Upper lobe of left lung (tissue), 6 donors: ENCODE measurements around the gene TMEFF1. TPM values are rescaled to one million over a fixed set of nuclear protein-coding genes. Genes with fewer than 3 reads are reported as not detected.

Source experiments
- ATAC-seq, 2 donors: fragments of 200-7000 bp; cut with Tn5 transposase; one replicate each; pipeline ENCODE4 v1.9.1; 2022; ENCODE audit warnings: mild to moderate bottlenecking in 2 of 2, moderate library complexity in 2 of 2; ENCODE audit not compliant: low FRiP score in 2 of 2
- DNase-seq, 2 donors: peaks; one replicate each; pipeline ENCODE4 v3.0.0-alpha.2; 2019 to 2020
- H3K27ac ChIP-seq, 4 donors: fragments of 200-600 bp; sonication (generic); one replicate each; pipeline ENCODE4 v1.5.1; 2016 to 2019
- H3K27me3 ChIP-seq, 4 donors: fragments of 200-600 bp; sonication (generic); one replicate each; pipeline ENCODE4 v1.5.1; 2017 to 2019
- H3K36me3 ChIP-seq, 4 donors: fragments of 200-600 bp; sonication (generic); one replicate each; pipeline ENCODE4 v1.5.1; 2016 to 2019
- H3K4me1 ChIP-seq, 4 donors: fragments of 200-600 bp; sonication (generic); one replicate each; pipeline ENCODE4 v1.5.1; 2018 to 2019
- H3K4me3 ChIP-seq, 4 donors: fragments of 200-600 bp; sonication (generic); one replicate each; pipeline ENCODE4 v1.5.1; 2017 to 2019; ENCODE audit warnings: mild to moderate bottlenecking in 2 of 4, moderate library complexity in 1 of 4
- H3K9me3 ChIP-seq, 4 donors: fragments of 200-600 bp; sonication (generic); one replicate each; pipeline ENCODE4 v1.5.1; 2018 to 2019
- CTCF ChIP-seq, 6 experiments: fragments of 450-650 bp in 4 of 6; fragments of 200-600 bp in 2 of 6; sonication (generic) in 2 of 6; IDR thresholded peaks; one replicate each; pipeline ENCODE4 v1.5.1; 2016 to 2019; ENCODE audit warnings: antibody characterized with exemption in 6 of 6
- EP300 ChIP-seq, 4 donors: sonication (generic); formaldehyde crosslinking; IDR thresholded peaks; one replicate each; pipeline ENCODE4 v1.5.1; 2017; ENCODE audit warnings: antibody characterized with exemption in 4 of 4, control low read depth in 2 of 4
- POLR2A ChIP-seq, 4 donors: fragments of 450-650 bp; IDR thresholded peaks; one replicate each; pipeline ENCODE4 v1.5.1; 2016 to 2017; ENCODE audit warnings: antibody characterized with exemption in 4 of 4, mild to moderate bottlenecking in 2 of 4
- POLR2AphosphoS5 ChIP-seq, 2 donors: sonication (generic); formaldehyde crosslinking; IDR thresholded peaks; one replicate each; pipeline ENCODE4 v1.5.1; 2017; ENCODE audit warnings: antibody characterized with exemption in 2 of 2
- WGBS, 2 donors: methylation state at CpG; one replicate each; pipeline ENCODE4 v1.1.5; 2017 to 2018; 5-methylcytosine and 5-hydroxymethylcytosine counted together
- total RNA-seq, 6 donors: library from RNA; depleted of rRNA in 4 of 6; stranded (reverse); fragments of >200 nt in 4 of 6; gene quantifications; one replicate each; pipeline versions ENCODE4 v1.1.0 to v1.2.1, GENCODE V29; 2016 to 2021
- donor health status: DM: no; HTN: no; CAD: no; lungs with moderate emphysema.
- donor health status: DM: no; HTN: yes; CAD: no; lungs with severe emphysema.

Gene TMEFF1
- total RNA-seq, 6 donors from 2014 or later = 0.11 to 0.30 (median 0.18) TPM; not detected in 2

GRCh38 chr9:100580257-100580656 is 107.3 kb downstream of the TMEFF1 start:
- DNase-seq (no peak), ATAC-seq (no peak)
- Histone ChIP-seq H3K4me1 (no peaks in the 10 kb centered on the region), H3K36me3 (no peaks in the 10 kb centered on the region), H3K27me3 (no peaks in the 10 kb centered on the region), H3K27ac (no peak overlapping the region), H3K4me3 (no peak overlapping the region), H3K9me3 (no peaks in the 10 kb centered on the region)
- WGBS, 2 donors = 73% methylated on average over 3 of the region's 3 CpGs
- TF ChIP-seq EP300 (IDR thresholded peaks at IDR 0.05) (no peak), POLR2A (IDR thresholded peaks at IDR 0.05) (no peak)

GRCh38 chr9:100581081-100581480 is 108.1 kb downstream of the TMEFF1 start:
- H3K9me3 ChIP-seq = no peaks in the 10 kb centered on the region
- whole genome bisulfite sequencing, 2 donors = 92 to 94% methylated on average over 7 of the region's 7 CpGs
- H3K36me3 ChIP-seq = no peaks in the 10 kb centered on the region
- H3K4me1 ChIP-seq = no peaks in the 10 kb centered on the region
- no peak for TF ChIP-seq POLR2A (IDR thresholded peaks at IDR 0.05)
- TF ChIP-seq EP300 (IDR thresholded peaks at IDR 0.05) = no peak
- TF ChIP-seq CTCF (IDR thresholded peaks at IDR 0.05) = no peak
- H3K4me3 ChIP-seq = no peak overlapping the region
- no peak overlapping the region for H3K27ac ChIP-seq
- ATAC-seq (no peak), DNase-seq (no peak)
- H3K27me3 ChIP-seq = no peaks in the 10 kb centered on the region

GRCh38 chr9:100581661-100582060 is 108.7 kb downstream of the TMEFF1 start:
- no peak overlapping the region for H3K27ac ChIP-seq
- WGBS, 2 donors = 88 to 89% methylated on average over 4 of the region's 4 CpGs
- H3K36me3 ChIP-seq = no peaks in the 10 kb centered on the region
- no peaks in the 10 kb centered on the region for H3K27me3 ChIP-seq
- H3K4me3 ChIP-seq = no peak overlapping the region
- DNase-seq (no peak), ATAC-seq (no peak)
- H3K4me1 ChIP-seq = no peaks in the 10 kb centered on the region
- TF ChIP-seq POLR2AphosphoS5 (IDR thresholded peaks at IDR 0.05) (no peak), EP300 (IDR thresholded peaks at IDR 0.05) (no peak), POLR2A (IDR thresholded peaks at IDR 0.05) (no peak), CTCF (IDR thresholded peaks at IDR 0.05) (no peak)
- H3K9me3 ChIP-seq = no peaks in the 10 kb centered on the region

GRCh38 chr9:100583014-100583802 is 110.3 kb downstream of the TMEFF1 start:
- Histone ChIP-seq H3K27me3 (no peaks in the 10 kb centered on the region), H3K36me3 (no peaks in the 10 kb centered on the region), H3K27ac (no peak overlapping the region), H3K9me3 (no peaks in the 10 kb centered on the region), H3K4me1 (no peaks in the 10 kb centered on the region), H3K4me3 (no peak overlapping the region)
- no peak for TF ChIP-seq CTCF (IDR thresholded peaks at IDR 0.05)
- 91 to 92% methylated on average over 5 of the region's 5 CpGs for WGBS, 2 donors
- no peak for DNase-seq
- ATAC-seq = no peak

GRCh38 chr9:100584951-100585350 is 112.0 kb downstream of the TMEFF1 start:
- WGBS, 2 donors = 83 to 88% methylated on average over 4 of the region's 4 CpGs
- no peak overlapping the region for H3K4me3 ChIP-seq
- H3K4me1 ChIP-seq = no peaks in the 10 kb centered on the region
- H3K27me3 ChIP-seq = no peaks in the 10 kb centered on the region
- H3K36me3 ChIP-seq = no peaks in the 10 kb centered on the region
- DNase-seq (no peak), ATAC-seq (no peak)
- TF ChIP-seq CTCF (IDR thresholded peaks at IDR 0.05) = no peak
- no peak for TF ChIP-seq POLR2A (IDR thresholded peaks at IDR 0.05)
- no peak for TF ChIP-seq POLR2AphosphoS5 (IDR thresholded peaks at IDR 0.05)
- no peak for TF ChIP-seq EP300 (IDR thresholded peaks at IDR 0.05)
- H3K9me3 ChIP-seq = no peaks in the 10 kb centered on the region
- H3K27ac ChIP-seq = no peak overlapping the region
